Stimulated activated CD8-positive, alpha-beta memory T cell treated with anti-CD3 and anti-CD28 coated beads, Interleukin-4, amount 100 ng/mL, for 1 hour (primary cell): ENCODE data around the gene ZNF487.
A peak's percentile ranks its signal among the peaks of the same experiment; 100 is the strongest.
"Not testable (repeated sequence)": the region's sequence is repeated elsewhere in the genome, so short reads cannot be mapped to it uniquely, and the experiment has no call there.

Source experiments
- DNase-seq, 2 donors: peaks; one replicate each; pipeline ENCODE4 v3.0.0-alpha.2; 2020; ENCODE audit warnings: low read depth in 2 of 2, low spot score in 1 of 2

ZNF487 gene

DNA sequence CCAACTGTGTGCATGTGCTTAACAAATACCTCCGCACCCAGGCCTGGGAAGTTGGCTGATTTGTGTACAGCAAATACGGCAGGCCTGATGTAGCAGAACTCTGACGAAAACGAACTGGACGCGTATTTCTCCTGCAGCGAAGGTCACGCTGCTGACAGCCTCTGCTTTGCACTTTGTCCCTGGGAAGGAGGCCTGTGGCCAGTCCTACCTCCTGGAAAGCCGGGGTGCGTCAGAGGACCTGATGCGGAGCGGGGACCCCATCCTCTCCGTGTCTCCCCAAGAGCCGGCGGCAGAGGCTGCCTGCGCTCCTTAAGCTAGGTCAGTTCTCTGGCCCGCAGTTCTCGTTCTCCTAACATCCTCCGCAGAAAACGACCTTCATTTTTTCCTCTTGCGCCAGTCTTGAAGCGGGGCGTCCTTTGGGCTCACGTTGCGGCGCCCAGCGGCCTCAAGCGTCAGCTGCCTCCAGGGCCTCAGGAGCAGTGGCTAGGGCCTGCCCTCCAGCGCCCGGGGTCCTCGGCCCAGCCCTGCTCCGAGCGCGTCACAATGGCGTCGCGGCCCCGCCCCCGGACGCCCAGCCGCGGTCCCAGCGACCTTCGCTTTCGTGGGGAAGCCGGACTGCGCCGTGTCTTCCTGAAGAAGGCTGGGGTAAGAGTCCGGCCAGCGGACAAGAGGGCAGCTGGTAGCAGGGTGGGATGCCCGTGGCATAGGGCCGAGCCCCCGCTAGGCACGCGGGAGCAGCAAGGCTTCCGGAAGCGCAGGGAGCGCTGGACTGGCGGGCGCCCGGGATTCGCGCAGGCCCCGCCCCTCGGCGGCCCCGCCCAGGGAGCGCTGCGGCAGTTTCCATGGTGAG, at the start of gene ZNF487:
Gene ZNF487 (plus strand): TSS at position 821 of the 850 bp plus-strand sequence. CDS start 38,703 bp downstream, outside the sequence.
- peak; percentile 69 to 78 for DNase-seq

DNA sequence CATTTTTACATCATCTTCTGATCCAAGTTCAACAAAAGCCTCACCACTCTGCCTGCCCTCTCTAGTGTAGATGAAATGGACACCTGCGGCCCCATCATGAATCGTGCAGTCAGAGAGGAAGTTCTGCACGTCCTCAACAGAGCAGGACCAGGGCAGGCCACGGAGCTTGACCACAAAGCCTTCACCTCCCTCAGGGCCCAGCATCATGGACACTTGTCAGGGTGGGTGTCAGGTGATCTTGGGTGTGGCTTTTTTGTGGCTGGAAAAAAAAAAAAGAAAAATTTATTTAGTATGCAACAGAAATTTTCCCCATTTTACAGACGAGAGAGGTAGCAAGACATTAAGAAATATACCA, 49.3 kb upstream of the ZNF487 start:
- no peak for DNase-seq

DNA sequence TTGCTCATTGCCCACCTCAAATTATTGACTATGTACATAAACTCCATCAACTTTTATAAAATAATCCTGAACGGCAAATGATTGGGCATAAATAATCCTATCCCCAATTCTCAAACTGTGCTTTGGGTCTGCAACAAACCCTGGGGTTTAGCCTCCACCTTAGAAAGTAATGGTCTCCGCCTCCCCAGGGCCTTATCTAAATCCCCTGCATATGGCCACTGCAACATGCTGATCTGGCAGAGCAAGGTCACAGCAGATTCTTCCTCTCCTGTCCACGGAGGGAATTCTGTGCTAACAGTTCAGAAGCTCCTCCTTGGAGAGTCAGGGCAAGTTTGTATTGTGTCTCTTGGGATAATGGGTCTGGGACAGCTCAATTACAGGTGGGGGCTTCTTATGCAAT, 47.0 kb upstream of the ZNF487 start:
- DNase-seq: no peak

DNA sequence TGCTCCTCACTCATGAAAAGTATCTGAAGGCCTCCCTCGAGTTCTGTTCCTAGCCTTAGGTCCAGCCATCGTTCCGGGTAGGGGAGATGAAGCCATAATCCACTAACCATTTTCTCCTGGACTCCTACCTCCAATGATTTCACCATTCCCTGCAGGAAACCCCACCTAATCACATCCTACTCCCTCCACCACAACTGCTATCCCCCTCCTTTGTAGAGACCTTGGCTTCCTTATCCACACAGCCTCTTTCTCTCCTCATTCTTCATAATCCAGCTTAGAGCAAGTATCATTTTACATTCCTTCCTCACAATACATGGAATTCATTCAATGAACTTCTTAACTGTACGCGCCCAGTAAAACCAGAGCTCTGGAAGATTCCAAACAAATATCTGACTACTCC, 46.6 kb upstream of the ZNF487 start:
- DNase-seq: no peak

DNA sequence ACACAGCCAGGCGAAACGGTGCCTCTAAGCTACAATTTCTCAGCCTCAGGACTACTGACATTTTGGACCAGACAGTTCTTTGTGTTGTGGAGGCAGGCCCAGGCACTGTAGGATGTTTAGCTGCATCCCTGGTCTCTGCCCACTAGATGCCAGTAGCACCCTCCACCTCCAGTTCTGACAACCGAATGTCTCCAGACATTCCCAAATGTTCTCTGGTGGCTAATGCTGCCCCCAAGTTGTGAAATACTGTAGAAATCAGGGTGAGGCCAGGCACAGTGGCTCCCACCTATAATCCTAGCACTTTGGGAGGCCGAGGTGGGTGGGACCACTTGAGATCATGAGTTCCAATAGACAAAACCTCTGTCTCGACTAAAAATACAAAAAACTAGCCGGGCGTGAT, 46.2 kb upstream of the ZNF487 start:
- DNase-seq: no peak

- DNase-seq: no peak
These were observed 45.4 kb upstream of the ZNF487 start for GRCh38 chr10:43391496-43391895.

GRCh38 chr10:43392748-43393147, 44.2 kb upstream of the ZNF487 start:
- DNase-seq: no peak

- DNase-seq: not testable (repeated sequence)
These were observed 43.7 kb upstream of the ZNF487 start for GRCh38 chr10:43393186-43393585.

DNA sequence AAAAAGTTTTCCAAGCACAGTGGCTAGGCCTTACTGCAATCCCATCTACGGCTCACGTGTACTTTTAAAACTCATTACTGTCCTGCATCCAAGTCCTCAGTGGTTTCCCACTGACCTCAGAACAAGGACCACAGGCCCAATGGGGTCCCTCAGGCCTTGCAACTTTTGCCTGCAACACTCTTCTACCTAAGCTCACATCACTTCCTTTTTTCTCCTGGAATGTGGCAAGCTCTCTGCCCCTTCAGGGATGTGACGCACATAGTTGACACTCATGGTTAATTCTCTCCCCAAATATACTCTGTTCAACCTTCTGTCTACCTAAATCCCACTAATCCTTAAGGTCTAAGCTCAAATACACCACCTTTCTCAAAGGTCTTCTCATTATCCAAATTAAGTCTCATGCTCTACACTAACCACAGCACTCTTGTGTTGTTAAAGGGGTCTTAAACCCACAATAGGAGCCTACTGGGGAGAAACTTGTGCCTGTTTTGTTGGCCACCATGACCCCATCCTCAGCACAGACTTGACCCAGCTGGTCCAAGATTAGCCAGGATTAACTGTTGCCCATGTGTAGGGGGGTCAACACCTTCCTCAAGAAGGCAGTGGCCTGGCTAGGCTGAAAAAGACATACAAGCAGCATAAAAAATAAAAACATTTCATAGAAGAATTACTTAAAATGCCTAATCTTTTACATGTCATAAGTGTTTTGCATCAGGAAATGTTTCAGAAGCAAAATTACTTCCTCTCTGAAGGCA, 43.1 kb upstream of the ZNF487 start:
- no peak for DNase-seq

DNA sequence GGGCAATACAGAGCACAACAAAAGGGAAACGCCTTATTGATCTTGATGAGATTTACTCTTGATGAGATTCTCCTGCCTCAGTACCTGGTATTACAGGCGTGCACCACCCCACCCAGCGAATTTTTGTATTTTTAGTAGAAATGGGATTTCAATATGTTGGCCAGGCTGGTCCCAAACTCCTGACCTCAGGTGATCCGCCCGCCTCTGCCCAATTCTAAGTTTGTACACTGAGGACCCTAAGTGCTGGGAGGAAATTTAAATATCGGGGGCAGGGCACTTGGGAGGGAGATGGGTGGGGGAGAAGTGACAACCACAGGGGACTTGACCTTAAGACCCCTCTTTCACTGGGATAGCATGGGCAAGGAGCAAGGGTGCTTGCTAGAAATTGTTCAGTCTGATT, 42.0 kb upstream of the ZNF487 start:
- DNase-seq: no peak

GRCh38 chr10:43395571-43396060, 41.3 kb upstream of the ZNF487 start:
- DNase-seq: no peak

GRCh38 chr10:43396061-43396927, 40.6 kb upstream of the ZNF487 start:
- DNase-seq: peak in 1 of 2 donors; percentile 32

GRCh38 chr10:43396928-43397624, 39.8 kb upstream of the ZNF487 start:
- DNase-seq: peak; percentile 36 to 46

- DNase-seq: no peak
These were observed 38.0 kb upstream of the ZNF487 start for GRCh38 chr10:43398939-43399319.

- no peak for DNase-seq
These were observed 37.3 kb upstream of the ZNF487 start for GRCh38 chr10:43399320-43400310.

- no peak for DNase-seq
These were observed 35.3 kb upstream of the ZNF487 start for GRCh38 chr10:43401627-43402026.

DNA sequence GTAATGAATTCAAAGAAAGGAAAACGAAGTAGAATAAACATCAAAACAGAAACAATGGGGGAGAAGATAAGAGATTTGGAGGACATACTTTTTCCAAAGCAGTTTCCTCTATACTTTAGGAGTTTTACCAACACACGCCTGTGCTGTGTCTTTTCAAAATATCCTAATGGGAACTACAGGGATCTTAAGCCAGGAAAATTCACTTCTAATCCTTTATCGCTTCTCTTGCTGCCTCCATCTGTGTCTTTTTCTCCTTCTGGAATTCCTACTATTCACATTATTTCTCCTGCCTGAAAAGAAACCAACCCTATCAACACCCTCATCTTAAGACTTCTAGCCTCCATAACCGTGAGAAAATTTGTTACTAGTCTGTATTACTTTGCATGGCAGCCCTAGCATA, 34.7 kb upstream of the ZNF487 start:
- no peak for DNase-seq

- no peak for DNase-seq
These were observed 33.9 kb upstream of the ZNF487 start for GRCh38 chr10:43402880-43403452.
